ENCODE measurements around the gene ZNF746. TPM values are rescaled to one million over a fixed set of nuclear protein-coding genes. Genes with fewer than 3 reads are reported as not detected.

ZNF746 gene
- polyA plus RNA-seq, 3 donors: 7.5 to 25.6 (median 8.1) TPM

DNA sequence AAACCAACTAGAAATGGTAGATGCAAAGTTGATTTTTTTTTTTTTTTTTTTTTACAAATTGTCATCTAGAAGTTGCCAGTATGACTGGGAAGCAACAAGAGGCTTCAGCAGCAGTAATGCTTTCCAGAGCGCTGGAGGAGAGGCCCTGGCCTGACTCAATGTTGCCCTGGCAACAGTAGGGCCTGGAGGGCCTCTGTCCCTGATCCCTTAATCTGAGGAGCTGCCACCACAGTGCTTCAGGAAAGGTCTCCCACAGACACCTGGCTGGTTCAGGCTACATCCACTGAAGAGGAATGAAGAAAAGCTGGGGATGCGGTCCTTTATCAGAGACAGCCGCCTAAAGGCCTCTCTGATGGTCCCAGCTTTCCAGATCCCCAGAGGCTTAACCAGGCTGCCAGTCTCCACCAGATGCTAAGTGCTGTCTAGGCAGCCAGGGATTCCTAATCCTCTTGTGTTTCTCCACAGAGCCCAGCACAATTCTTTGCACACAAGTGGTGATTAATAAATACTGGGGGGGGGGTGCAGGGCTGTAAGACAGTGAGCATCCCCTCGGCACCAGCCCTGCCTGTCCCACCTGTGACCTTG lies 70.4 kb downstream of the ZNF746 start:
- Histone ChIP-seq H3K4me2 (replicated peaks; ENCODE audit: extremely low read depth, low read length, poor library complexity, severe bottlenecking) (no peak overlapping the region), H3K27me3 (ENCODE audit: control insufficient read depth in 2 of 2, insufficient read depth in 2 of 2, low read length in 2 of 2) (peaks cover 7 to 15% of the 10 kb centered on the region in 2 donors), H3K9ac (ENCODE audit: insufficient read depth, low read length, poor library complexity, severe bottlenecking) (no peak overlapping the region), H3K27ac (ENCODE audit: low read depth in 1 of 2, low read length in 2 of 2) (no peak overlapping the region), H3K79me2 (ENCODE audit: insufficient read depth, low read length) (no peaks in the 10 kb centered on the region), H3K9me3 (replicated peaks in 1 of 2; ENCODE audit: control insufficient read depth in 1 of 2, insufficient read depth in 1 of 2, low read length in 2 of 2) (peaks cover 4 to 5% of the 10 kb centered on the region in 2 donors), H3K4me1 (ENCODE audit: control insufficient read depth in 1 of 2, insufficient read depth in 2 of 2, low read length in 2 of 2) (peaks cover 12 to 13% of the 10 kb centered on the region in 2 donors), H3K36me3 (replicated peaks in 1 of 2; ENCODE audit: control insufficient read depth in 1 of 2, insufficient read depth in 2 of 2, low read length in 2 of 2) (peaks cover 5 to 10% of the 10 kb centered on the region in 2 donors), H3K4me3 (replicated peaks in 1 of 3; ENCODE audit: low read depth in 2 of 3, low read length in 3 of 3) (no peak overlapping the region), H2AFZ (ENCODE audit: insufficient read depth, low read depth, low read length, poor library complexity, severe bottlenecking) (no peak overlapping the region), H4K20me1 (ENCODE audit: insufficient read depth, low read length) (no peaks in the 10 kb centered on the region)
- Mint-ChIP-seq H3K4me1 (peaks cover 8% of the 10 kb centered on the region), H3K27me3 (ENCODE audit: low read depth in 3 of 3) (peaks cover 11 to 25% (median 13%) of the 10 kb centered on the region in 3 donors), H3K36me3 (peaks cover 13 to 16% of the 10 kb centered on the region in 2 donors), H3K9me3 (peaks cover 4 to 6% (median 5%) of the 10 kb centered on the region in 7 donors), H3K4me3 (no peak overlapping the region), H3K27ac (no peak overlapping the region)
- intact Hi-C loops (cut with micrococcal nuclease): loop anchor here in 1 of 2 donors (10.0 kb wide), 1 partner anchor 198 kb away; no protein-coding TSS in a partner anchor
- WGBS (ENCODE audit: insufficient coverage): 100% methylated on average over 3 of the region's 4 CpGs
- TF ChIP-seq, protein P1, sequence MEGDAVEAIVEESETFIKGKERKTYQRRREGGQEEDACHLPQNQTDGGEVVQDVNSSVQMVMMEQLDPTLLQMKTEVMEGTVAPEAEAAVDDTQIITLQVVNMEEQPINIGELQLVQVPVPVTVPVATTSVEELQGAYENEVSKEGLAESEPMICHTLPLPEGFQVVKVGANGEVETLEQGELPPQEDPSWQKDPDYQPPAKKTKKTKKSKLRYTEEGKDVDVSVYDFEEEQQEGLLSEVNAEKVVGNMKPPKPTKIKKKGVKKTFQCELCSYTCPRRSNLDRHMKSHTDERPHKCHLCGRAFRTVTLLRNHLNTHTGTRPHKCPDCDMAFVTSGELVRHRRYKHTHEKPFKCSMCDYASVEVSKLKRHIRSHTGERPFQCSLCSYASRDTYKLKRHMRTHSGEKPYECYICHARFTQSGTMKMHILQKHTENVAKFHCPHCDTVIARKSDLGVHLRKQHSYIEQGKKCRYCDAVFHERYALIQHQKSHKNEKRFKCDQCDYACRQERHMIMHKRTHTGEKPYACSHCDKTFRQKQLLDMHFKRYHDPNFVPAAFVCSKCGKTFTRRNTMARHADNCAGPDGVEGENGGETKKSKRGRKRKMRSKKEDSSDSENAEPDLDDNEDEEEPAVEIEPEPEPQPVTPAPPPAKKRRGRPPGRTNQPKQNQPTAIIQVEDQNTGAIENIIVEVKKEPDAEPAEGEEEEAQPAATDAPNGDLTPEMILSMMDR (IDR thresholded peaks at IDR 0.05): no peak
- DNase-seq: no peak

- Histone ChIP-seq H3K4me2 (replicated peaks; ENCODE audit: extremely low read depth, low read length, poor library complexity, severe bottlenecking) (peak overlapping the region; percentile 93), H3K9me3 (replicated peaks in 1 of 2; ENCODE audit: control insufficient read depth in 1 of 2, insufficient read depth in 1 of 2, low read length in 2 of 2) (no peaks in the 10 kb centered on the region), H3K27ac (ENCODE audit: low read depth in 1 of 2, low read length in 2 of 2) (no peak overlapping the region), H2AFZ (ENCODE audit: insufficient read depth, low read depth, low read length, poor library complexity, severe bottlenecking) (peak overlapping the region; percentile 92), H3K79me2 (ENCODE audit: insufficient read depth, low read length) (no peaks in the 10 kb centered on the region), H3K4me3 (replicated peaks in 1 of 3; ENCODE audit: low read depth in 2 of 3, low read length in 3 of 3) (peak overlapping the region in 1 of 3 experiments; percentile 78), H3K27me3 (ENCODE audit: control insufficient read depth in 2 of 2, insufficient read depth in 2 of 2, low read length in 2 of 2) (peaks cover 7 to 15% of the 10 kb centered on the region in 2 donors), H3K9ac (ENCODE audit: insufficient read depth, low read length, poor library complexity, severe bottlenecking) (no peak overlapping the region), H3K36me3 (replicated peaks in 1 of 2; ENCODE audit: control insufficient read depth in 1 of 2, insufficient read depth in 2 of 2, low read length in 2 of 2) (no peaks in the 10 kb centered on the region), H3K4me1 (ENCODE audit: control insufficient read depth in 1 of 2, insufficient read depth in 2 of 2, low read length in 2 of 2) (peaks cover 16 to 20% of the 10 kb centered on the region in 2 donors), H4K20me1 (ENCODE audit: insufficient read depth, low read length) (no peaks in the 10 kb centered on the region)
- Mint-ChIP-seq H3K4me3 (peak overlapping the region; percentile 67 to 82), H3K27ac (no peak overlapping the region), H3K36me3 (peaks cover 0 to 2% of the 10 kb centered on the region in 2 donors), H3K27me3 (ENCODE audit: low read depth in 3 of 3) (peaks cover 11 to 32% (median 15%) of the 10 kb centered on the region in 3 donors), H3K9me3 (peaks cover 0 to 5% (median 0%) of the 10 kb centered on the region in 7 donors), H3K4me1 (peaks cover 14% of the 10 kb centered on the region)
- no peak for DNase-seq
- intact Hi-C loops (cut with micrococcal nuclease): loop anchor here in 1 of 2 donors (2.0 to 10.0 kb wide), 2 partner anchors 75 to 201 kb away; no protein-coding TSS in a partner anchor
- WGBS (ENCODE audit: insufficient coverage): 82% methylated on average over 22 of the region's 24 CpGs
- TF ChIP-seq, protein P1 (IDR thresholded peaks at IDR 0.05): no peak
Measured at GRCh38 chr7:149423449-149424110, 74.0 kb downstream of the ZNF746 start.

Data from CD14-positive monocyte (primary cell).